ENCODE measurements around the gene KCTD6.
A peak's percentile ranks its signal among the peaks of the same experiment; 100 is the strongest.

KCTD6 gene

DNA sequence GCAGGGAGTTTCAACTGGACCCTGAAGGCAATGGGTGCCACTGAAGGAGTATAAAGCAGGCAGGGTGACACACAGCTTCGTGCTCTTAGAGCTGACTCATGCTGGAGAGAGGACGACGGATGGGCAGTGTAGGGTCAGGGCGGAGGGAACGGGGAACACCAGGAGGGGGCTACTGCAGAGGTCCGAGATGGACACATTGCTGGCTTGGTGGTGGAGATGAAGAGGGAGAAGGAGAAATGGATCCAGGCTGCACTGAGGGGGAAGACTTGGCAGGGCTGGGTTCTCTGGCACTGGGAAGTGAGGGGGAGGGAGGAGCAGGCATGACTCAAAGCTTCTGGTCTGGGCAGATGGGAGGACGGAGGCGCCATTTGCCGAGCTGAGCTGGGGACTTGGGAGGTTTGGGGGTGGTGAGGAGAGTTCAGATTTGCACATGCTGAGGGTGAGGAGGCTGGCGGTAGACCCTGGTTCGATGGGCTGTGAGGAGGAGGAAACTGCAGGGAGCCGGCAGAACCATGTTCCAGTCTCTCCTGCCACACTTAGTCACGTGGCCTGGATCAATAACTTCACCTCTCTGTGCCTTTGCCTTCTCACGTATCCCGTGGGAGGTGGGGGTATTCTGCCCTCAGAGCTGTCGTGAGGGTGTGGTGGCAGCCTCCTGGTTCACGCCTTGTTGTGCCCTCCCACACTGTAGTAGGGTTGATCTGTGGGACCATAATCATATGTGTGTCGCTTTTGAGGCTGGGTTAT lies 4.6 kb upstream of the KCTD6 start:
- DNase-seq, result no peak

DNA sequence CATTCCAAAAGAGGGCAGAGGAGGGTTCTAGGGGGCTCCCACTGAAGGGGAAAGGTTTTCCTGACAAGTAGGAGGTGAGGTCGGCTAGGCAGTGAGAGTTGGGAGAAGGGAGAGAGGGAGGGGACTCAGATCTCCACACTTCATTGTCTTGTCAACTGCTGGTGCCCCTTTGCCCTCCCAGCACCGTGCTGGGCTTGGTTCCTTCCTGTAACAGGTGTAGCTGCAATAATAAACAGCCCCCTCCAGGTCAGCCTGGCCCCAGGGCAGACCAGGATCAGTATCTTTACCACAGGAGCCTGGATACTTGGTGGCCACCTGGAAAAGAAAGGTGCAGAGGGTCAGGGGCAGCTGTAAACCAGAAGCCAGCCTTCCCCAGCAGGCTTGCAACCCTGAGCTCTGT lies 2.9 kb upstream of the KCTD6 start:
- no peak for DNase-seq

DNA sequence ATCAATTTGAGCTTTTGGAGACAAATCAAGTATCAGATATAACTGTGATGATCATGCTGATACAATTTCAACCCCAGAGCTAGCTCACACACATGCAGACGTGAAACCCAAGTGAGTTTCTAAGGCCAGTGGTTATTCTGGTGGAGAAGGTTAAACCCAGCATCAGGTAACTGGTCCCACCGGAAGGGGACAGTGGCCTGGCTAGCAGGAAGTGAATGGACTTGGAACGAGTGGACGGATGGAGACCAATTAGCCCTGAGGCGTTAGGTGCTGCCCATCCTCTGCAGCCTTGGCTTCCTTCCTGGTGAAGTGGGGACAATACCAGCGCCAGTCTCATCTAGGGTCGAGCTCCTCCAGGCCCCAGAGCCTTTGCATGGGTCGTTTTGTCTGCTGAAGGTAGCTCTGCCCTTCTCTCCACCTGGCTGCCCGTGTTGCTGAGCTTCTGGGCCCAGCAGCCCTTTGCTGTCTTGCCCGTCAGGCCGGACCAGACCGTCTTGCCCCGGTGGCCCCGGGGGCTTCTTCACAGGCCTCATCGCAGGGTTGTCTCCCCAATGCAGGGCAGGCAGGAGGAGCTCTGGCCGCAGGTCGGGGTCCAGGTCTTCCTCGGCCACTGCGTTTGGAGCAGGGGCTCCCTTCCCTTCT lies 915 bp upstream of the KCTD6 start:
- DNase-seq, result no peak

DNA sequence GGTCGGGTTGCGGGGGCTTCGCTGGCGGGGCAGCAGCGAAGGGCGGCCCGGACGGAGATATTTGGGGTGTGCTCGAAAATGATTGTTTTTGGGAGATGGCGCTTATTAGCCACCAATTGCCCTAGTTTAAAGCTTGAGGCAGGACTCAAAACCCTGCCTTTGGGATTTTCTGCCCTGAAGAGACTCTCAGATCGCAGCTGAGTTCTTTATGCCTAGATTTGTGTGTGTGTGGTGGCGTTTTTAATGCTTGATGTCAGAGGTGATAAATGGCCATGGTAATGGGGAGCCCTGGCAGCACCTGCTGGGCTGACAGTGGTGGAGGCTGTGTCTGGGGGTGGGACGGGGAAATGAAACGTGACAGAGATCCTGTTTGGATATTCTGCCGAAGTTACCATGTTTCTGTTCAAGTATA lies 604 bp downstream of the KCTD6 start:
- DNase-seq, result no peak

DNA sequence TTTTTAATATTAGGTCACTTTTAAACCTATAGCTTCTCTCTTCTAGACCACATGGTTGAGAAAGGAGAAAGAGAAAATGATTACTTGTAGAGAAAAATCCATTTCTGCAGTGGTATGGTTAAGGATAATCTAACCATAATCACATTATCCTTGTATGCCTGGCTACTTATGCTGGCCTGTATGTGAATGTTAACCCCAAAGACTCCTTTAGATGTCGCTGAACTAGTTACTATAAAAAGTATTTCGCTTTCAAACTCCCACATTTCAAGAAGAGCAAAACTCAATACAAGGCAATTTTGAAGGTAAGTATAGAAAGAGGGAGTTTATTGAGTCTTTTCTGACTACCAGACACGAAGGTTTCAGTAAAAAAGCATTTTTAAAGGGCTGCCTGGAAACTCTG lies 2.2 kb downstream of the KCTD6 start:
- DNase-seq, result no peak

DNA sequence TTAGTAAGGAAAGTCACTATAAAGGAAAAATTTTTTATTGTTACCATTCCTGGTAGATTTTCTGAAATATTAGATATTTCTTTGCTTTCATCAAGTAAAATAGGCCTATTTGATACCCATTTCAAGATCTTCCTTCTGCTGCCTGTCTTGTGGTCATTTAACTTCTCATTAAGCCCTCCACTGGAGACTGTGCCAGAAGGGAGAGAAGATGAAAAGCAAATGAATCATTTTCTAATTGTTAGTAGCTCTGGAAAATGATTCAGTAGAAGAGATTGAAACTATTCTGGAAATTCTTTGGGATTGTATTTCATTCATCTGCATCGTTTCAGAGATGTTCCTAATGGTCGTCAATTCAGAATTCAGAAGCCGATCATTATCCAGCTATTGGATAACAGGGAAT lies 3.2 kb downstream of the KCTD6 start:
- DNase-seq, result no peak

DNA sequence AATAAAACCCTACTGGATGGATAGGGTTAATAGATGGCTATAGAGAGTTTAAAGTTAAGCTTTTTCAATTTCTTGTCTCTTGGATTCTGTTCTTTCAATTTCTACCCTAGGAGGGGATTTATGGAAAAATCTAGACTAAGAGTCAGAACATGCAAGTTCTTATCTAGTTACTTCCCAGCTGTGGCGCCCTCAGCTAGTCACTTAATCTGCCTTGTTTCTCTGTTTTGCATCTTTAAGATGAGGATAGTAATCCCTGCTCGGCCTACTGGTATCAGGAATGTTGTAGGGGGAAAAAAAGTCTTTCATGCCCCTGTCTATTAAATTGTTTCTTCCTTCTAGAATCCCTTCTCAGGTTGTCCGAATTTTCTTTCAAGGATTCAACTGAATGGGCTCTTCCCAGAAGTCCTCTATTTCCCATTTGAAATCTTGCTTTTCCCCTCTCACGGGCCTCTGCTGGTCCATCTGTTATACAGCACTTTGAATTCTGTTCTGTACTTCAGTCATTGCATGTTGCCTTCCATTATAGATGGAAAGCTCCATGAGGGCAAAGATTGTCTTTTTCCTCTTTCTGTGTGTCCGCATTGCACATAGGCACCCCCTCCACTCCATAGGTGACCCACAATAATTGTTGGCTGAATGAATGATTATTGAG lies 4.4 kb downstream of the KCTD6 start:
- DNase-seq, result no peak

DNA sequence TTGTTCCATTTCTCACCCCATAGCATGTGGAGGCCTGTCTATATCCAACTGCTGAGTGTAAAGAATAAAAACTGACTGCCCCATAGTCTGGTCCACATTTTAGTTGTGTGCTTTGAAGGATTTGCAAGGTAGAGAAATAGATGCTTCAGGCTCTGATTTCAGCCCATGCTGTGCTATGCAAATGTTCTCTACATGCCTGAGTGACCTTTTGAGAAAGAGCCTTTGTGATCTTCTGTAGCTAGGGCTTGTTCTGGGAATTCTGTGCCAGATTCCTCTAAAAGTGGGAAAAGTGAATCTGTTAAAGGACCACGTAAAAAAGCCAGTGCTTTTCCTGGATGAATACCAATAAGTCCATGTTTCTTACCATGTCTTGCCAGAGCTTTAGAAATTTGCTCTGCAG lies 5.2 kb downstream of the KCTD6 start:
- no peak for DNase-seq

DNA sequence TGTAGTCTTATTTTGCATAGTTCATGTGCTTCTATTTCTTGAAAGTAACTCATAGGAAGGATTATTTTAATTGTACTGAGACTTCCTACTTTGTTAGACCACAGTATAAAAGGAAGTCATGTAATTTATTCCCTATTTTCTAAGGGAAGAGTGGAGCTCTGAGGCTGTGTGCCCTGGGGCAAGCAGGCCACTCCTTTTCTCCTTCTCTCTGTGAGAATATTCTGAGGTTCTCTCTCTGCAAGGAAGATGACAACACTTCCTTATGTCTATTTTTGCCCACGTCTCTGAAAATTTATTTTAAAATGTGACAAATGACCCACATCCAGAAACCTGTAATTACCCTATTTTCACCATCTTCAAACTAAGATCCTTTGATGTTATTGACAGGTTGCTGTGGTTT lies 11.0 kb downstream of the KCTD6 start:
- no peak for DNase-seq

DNA sequence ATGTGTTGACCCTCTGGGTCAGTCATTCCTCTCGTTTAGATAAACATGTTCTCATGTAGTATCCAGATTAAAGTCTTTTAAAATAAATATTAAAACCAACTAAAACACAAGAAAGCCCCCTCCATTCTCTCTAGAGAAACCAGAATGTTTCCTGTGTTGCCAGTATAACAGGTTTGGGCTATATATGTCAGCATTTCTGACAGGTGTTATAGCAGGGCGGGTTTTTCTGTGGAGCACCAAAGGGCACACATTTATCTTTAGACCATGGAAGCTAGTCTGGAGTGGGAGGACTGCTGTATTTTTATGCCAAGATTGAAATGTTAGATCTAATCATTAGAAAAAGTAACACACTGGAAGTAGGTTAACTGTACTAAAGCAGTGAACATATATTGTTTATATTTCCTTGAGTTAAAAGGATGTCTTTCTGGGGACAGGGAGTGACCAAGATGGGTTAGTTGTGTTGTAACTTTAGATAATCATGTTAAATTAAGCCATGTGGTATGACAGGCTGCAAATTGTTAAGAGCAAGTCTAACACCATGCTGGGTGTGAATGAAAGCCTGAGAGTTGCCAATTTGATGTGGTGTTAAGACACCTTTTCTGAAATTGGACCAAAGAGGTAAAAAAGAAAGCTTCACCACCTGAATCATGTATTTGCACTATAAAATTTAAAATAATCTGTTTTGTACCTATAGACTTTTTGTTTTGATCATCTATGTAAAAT lies 15.6 kb downstream of the KCTD6 start:
- DNase-seq, result no peak

DNA sequence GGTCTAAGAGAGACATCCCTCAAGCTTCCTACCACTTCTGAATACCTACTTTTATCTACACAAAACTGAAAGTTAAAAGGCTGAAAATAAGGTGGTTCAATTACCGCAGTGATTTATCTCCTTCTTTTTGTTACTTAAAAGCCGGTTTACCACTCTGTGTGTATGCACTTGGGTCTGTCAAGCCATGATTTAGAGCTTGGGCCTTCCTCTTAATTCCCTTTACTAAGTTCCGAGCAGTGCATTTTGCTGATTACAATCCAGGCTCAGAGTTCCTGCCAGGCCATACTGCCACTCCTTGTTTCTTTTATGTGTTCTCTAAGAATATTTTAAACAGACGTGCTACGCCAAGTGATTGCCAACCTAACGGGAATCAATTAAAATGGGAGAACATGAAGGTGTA lies 16.5 kb downstream of the KCTD6 start:
- no peak for DNase-seq

DNA sequence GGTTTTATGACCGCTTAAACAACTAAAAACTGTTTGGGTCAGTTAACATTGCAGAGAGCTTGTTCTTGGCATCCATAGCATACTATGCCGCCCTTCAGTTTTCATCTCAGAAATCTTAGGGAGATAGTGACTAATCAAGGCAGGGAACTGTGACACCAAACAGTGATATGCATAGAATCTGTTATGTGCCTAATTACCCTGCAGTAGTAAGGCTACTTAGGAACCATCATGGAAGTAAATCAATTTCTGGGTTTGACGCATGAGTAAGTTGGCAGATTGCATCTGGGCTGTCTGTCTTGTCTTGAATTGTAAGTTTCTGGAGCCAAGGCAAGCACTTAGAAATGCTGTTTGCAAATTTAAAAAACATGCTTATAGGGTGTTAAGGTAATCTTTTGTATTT lies 22.5 kb downstream of the KCTD6 start:
- no peak for DNase-seq

DNA sequence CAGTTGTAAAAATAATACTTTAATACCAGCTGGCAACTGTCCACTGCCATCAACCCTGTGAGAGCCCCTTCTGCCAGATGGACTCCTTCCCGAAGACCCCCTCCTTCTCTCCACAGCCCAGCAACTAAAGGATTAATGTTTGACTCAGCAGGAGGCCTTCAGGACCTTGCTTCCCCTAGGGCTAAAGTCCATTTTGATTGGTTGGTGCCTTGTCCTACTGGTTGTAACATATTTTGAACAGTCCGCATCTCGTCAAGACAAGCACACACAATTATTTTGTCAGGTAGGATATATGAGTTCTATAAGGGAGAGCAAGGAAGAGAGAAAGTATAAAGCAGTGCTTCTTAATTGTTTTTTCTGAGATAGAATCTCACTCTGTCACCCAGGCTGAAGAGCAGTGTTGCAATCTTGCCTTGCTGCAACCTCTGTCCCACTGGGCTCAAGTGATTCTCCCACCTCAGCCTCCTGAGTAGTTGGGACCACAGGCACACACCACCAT lies 26.4 kb downstream of the KCTD6 start:
- no peak for DNase-seq

DNA sequence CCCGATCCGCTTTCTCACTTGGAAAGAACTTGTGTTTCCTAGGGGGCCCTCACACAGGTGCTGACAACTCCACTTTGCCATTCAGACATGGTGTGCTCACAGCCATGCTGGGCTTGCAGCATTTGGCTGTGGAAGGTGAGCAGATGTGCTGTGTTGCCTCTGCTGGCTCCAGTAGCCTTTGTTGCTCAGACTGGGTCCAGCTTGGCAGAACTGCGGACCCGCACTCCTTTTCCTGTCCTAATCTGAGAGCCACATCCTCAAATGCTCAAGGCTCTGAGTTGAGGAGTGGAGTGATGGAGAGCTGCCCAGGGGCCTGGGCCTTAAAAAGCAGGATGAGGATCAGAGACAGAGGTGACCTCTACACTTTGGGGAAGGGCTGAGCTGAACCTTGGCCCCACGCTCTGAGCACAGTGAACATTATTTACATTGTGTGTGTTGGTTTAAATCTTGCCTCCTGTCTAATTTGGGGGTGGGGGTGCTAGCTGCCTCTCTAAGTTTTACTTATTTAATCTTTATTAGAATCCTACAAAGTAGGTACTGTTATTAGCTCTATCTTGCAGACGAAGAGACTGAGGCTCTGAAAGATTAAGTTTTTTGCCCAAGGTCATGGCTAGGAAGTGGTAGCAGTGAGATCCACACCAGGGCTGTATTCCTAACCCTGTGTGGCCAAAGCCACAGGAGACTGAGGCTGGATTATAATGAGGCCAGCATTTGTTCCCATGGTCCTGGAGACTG lies 27.9 kb downstream of the KCTD6 start:
- DNase-seq, result no peak

DNA sequence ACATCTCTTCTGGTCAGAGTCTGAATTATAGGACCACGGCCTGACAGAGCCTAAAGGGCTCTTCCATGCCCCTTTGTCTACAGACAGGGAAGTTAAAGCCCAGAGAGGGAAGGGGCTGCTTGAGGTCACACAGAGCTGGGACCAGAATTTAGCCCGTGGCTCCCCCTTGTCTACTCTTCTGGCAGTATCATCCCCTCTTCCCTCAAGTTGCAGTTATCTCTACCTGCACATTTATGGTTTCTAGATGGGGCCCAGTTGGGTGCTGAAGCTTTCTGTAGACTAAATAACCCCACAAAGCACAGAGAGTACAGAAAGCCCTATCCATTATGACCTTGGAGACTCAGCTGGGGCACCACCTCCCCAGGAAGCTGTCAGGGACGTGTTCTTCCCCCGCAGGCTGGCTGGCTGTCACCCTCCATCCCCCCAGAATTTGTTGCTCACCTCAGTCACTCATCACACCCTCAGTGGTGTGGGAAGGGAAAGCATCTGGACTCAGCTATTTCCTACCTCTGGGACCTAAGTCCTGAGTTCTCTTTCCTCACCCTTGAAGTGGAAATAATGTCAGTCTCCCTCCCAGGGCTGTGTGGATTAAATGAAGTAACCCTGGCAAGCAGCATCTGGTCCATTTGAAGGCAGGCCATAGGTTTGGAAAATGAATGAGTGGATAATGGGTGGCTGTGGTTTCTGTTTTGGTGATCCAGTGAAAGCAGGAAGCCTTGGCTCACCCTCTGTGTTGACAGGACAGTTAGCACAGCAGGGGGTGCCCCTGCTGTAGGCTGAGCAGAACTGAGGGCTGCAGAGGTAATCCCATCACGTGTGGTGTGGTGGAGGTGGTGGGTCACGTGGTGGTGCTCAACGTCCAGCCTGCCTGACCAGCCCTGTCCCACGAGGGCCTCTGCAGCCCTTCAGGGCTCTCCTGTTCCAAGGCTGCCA lies 28.8 kb downstream of the KCTD6 start:
- DNase-seq, result no peak

DNA sequence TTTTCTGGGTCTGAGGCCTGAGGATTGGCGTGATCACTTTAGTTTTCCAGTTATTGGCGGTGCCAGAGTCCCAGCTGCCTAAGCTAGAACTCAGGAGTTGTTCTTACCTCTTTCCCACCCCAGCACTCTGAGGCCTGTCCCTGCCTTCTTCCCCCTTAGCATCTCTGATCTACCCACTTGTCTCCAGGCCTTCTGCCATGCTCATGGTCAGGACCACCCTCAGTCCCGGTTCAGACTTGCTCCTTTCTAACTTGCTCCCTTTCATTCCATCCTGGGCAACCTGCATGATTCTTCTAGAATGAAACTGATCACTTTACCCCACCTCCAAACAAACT lies 29.4 kb downstream of the KCTD6 start:
- DNase-seq, result no peak

DNA sequence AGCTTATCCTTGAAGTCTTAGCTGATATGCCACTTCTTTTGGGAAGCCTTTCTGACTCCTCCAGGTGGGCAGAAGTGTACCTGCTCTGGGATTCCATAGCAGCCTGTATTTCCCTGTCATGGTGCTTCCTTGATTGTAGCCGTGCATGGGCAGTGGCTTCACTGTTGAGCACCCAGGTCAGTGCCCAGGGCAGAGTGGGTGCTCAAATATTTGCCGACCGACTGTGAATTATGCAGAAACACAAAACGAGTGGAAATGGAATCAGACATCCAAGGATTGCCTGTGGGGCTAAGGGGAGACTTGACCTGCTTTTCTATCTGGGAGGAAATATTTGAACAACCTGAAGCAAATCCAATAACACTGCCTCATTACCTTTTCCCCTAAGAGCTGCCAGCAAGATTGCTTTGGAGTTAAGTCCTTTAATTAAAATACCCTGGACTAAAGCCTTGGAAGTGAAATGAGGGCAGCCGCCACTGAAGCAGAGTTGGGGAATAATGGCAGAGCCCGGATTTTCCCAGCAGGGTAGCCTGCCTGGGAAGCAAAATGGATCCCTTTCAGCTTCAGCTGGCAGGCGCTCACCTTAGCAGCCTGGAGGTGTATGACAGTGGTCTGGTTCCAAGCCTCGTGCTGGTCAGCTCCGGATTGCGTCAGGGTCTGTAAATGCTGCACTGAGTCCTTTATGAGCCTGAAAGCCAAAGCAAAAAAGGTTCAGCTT lies 30.2 kb downstream of the KCTD6 start:
- no peak for DNase-seq

DNA sequence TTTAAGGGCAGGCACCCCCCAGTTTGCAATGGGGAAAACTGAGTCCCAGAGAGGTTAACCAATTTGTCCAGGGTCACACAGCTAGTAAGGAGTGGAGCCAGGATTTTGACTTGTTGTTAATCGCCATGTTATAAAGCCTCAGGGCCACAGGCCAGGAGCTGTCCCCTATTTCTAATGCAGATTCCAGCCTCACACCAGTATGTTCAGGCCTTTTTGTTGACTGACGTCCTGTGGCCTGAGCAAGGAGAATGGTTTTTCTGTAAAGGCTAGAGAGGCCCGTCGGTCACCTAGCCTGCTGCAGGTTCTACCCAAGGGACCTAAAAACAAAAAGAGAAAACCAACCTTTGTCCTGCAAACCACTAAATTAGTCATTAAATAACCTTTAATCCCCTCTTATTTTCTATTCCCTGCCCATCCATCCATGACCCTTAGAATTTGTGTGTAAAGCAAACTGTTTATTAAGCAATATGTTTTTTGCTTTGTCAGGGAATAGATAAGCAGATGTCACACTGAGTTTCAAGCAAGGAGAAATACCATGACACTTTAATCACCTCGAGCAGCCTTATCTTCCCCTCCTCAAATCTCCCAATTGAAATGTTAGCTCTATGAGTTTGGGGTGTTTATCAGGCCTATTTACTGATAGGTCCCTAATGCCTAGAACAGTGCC lies 31.0 kb downstream of the KCTD6 start:
- DNase-seq, result no peak

DNA sequence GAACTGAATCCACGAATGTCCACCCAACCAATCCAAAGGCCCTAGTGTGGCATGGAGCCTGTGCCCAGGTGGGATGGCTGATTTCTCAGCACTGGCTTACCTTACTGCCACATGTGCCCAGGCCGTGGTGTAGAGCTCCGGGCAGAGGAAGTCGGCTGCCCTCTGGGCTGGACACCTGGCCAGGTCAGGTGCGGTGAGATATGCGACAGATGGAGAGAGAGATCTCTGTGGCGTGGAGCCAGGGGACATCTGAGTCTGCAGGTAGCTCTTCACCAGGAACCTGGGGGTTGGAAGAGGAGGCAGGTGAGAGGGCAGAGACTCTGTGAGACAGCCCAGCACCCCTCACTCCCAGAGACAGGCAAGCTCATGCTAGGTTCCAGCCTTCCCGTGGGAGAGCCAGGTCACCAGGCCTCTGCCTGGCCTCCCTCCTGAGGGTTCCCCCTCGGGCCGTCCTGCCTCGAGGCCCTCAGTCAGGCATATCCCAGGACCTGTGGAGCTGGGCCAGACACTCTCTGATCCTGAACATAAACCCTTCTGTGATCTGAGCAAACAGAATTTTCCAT lies 32.5 kb downstream of the KCTD6 start:
- DNase-seq, result no peak

DNA sequence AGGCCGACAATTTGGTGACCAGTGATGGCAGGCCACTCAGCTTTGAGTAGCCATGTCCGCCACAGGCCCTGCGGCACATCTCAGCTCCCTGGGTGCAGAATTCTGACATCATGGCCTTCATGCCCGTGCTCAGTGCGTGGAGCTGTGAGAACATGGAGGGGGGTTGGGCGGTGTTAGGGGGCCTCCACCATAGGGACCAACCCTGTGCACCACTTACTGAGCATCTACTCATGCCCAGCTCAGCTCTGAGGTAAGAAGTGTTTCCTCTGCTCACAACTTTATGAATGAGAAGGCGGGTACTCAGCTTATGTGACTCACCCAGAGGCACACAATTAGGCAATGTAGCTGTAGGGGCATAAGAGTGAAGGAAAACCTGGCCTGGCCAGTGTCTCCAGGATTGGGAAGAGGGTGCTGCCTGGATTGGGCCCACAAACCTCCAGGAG lies 34.6 kb downstream of the KCTD6 start:
- peak; percentile 76 for DNase-seq

Measured in T1000 (cell line).